GM12878 (cell line): Measurements from ENCODE around the gene ASCC3. TPM values are rescaled to one million over a fixed set of nuclear protein-coding genes. Genes with fewer than 3 reads are reported as not detected.

Experiments used
- ATAC-seq: fragments of 200-7000 bp; cut with Tn5 transposase; 3 replicates; pipeline ENCODE4 v1.9.1; 2020; ENCODE audit warnings: mild to moderate bottlenecking, moderate library complexity
- BruUV-seq: library from RNA; stranded (reverse); fragments of 400-500 nt; replicated peaks from 2 replicates; lab custom pipeline; 2021; lab: Mats Ljungman, UMichigan
- CTCF ChIA-PET: fragments of 300-600 bp; sonication (Branson Sonifier 250); formaldehyde crosslinking; extraction: SDS; loops from one replicate; lab custom pipeline; 2021; ENCODE audit warnings: inconsistent platforms; lab: Yijun Ruan, JAX
- POLR2A ChIA-PET: fragments of 350-600 bp; formaldehyde crosslinking; extraction: SDS; loops from one replicate; lab custom pipeline; 2021; ENCODE audit warnings: inconsistent platforms; lab: Charles Lee
- RAD21 ChIA-PET: fragments of 300-600 bp; sonication (Branson Sonifier 250); formaldehyde crosslinking; loops from one replicate; lab custom pipeline; 2023; ENCODE audit warnings: antibody characterized with exemption; ENCODE audit not compliant: unreplicated experiment; lab: Charles Lee
- SMC1A ChIA-PET: fragments of 300-600 bp; sonication (Branson Sonifier 250); formaldehyde crosslinking; loops from one replicate; lab custom pipeline; 2023; ENCODE audit not compliant: unreplicated experiment, uncharacterized antibody; lab: Charles Lee
- DNase-seq: peaks from one replicate; pipeline ENCODE4 v3.0.0-alpha.2; 2011; ENCODE audit warnings: low read depth, low spot score
- FAIRE-seq: peaks from 3 replicates; lab custom pipeline; 2011; peaks lifted over from hg19 to GRCh38; lab: Jason Lieb, UNC
- H2AFZ ChIP-seq: 2 replicates; pipeline ENCODE4 v1.6.0; 2011; ENCODE audit warnings: low read depth, low read length, control low read depth; ENCODE audit not compliant: control insufficient read depth
- H3K27ac ChIP-seq: 2 replicates; pipeline ENCODE4 v1.5.1; 2011; ENCODE audit warnings: control low read depth; ENCODE audit not compliant: control insufficient read depth, insufficient read depth
- H3K27me3 ChIP-seq, 2 experiments: replicated peaks in 1 of 2; 2 replicates each; pipeline versions ENCODE4 v1.6.0 to v1.6.1; 2011; ENCODE audit warnings: low read length in 1 of 2; ENCODE audit not compliant: control insufficient read depth in 2 of 2, insufficient read depth in 2 of 2
- H3K36me3 ChIP-seq, 2 experiments: 2 replicates each; pipeline ENCODE4 v1.5.1; 2011; ENCODE audit warnings: low read length in 1 of 2; ENCODE audit not compliant: control insufficient read depth in 2 of 2, insufficient read depth in 2 of 2
- H3K4me1 ChIP-seq: 2 replicates; pipeline ENCODE4 v1.6.1; 2011; ENCODE audit warnings: mild to moderate bottlenecking, low read length, moderate library complexity, mixed read lengths; ENCODE audit not compliant: control insufficient read depth, insufficient read depth
- H3K4me2 ChIP-seq: 2 replicates; pipeline ENCODE4 v1.6.0; 2011; ENCODE audit warnings: control low read depth; ENCODE audit not compliant: control insufficient read depth, insufficient read depth
- H3K4me3 ChIP-seq: fragments of 200-600 bp; sonication (generic); 2 replicates; pipeline ENCODE4 v1.5.1; 2016
- H3K79me2 ChIP-seq: 2 replicates; pipeline ENCODE4 v1.6.0; 2011; ENCODE audit warnings: low read length; ENCODE audit not compliant: control insufficient read depth, insufficient read depth
- H3K9ac ChIP-seq: 2 replicates; pipeline ENCODE4 v1.8.0; 2011; ENCODE audit warnings: low read length, control low read depth, mixed read lengths; ENCODE audit not compliant: control insufficient read depth, insufficient read depth
- H3K9me3 ChIP-seq: replicated peaks from 3 replicates; pipeline ENCODE4 v1.5.1; 2011; ENCODE audit warnings: mild to moderate bottlenecking, low read length; ENCODE audit not compliant: control insufficient read depth, insufficient read depth
- H4K20me1 ChIP-seq: 2 replicates; pipeline ENCODE4 v1.6.0; 2011; ENCODE audit not compliant: control insufficient read depth, insufficient read depth
- BMI1 ChIP-seq: fragments of 450-650 bp; IDR thresholded peaks from 2 replicates; pipeline ENCODE4 v1.6.1; 2016; ENCODE audit warnings: mild to moderate bottlenecking, moderate library complexity, borderline replicate concordance
- HDAC6 ChIP-seq: fragments of 200-600 bp; sonication (generic); IDR thresholded peaks from one replicate; pipeline ENCODE4 v1.8.0; 2017; ENCODE audit warnings: antibody characterized with exemption; ENCODE audit not compliant: unreplicated experiment
- KLF5 ChIP-seq: fragments of 450-650 bp; IDR thresholded peaks from 2 replicates; pipeline ENCODE4 v1.6.1; 2014; ENCODE audit warnings: mild to moderate bottlenecking; ENCODE audit not compliant: partially characterized antibody
- MYB ChIP-seq: fragments of 150-350 bp; IDR thresholded peaks from 2 replicates; pipeline ENCODE4 v1.6.1; 2014; ENCODE audit warnings: mild to moderate bottlenecking, low read depth, low read length, borderline replicate concordance
- NR2C1 ChIP-seq: fragments of 450-650 bp; IDR thresholded peaks from 2 replicates; pipeline ENCODE4 v1.6.1; 2017; ENCODE audit warnings: antibody characterized with exemption, mild to moderate bottlenecking, moderate library complexity
- POU2F2 ChIP-seq: IDR thresholded peaks from 3 replicates; pipeline ENCODE4 v1.6.1; 2011; ENCODE audit warnings: low read depth, mild to moderate bottlenecking, low read length, borderline replicate concordance
- SREBF2 ChIP-seq: IDR thresholded peaks from 2 replicates; pipeline ENCODE4 v1.6.1; 2012; ENCODE audit warnings: mild to moderate bottlenecking, low read length
- USF2 ChIP-seq: IDR thresholded peaks from 2 replicates; pipeline ENCODE4 v1.6.1; 2011; ENCODE audit warnings: low read depth, low read length, improper control_type of control experiment, borderline replicate concordance
- ZNF207 ChIP-seq: fragments of 450-650 bp; IDR thresholded peaks from 2 replicates; pipeline ENCODE4 v1.6.1; 2014; ENCODE audit warnings: antibody characterized with exemption, mild to moderate bottlenecking, borderline replicate concordance
- ZNF622 ChIP-seq: fragments of 450-650 bp; IDR thresholded peaks from 2 replicates; pipeline ENCODE4 v1.6.1; 2017; ENCODE audit warnings: mild to moderate bottlenecking, inconsistent platforms
- WGBS: methylation state at CpG from one replicate; pipeline ENCODE4 v1.1.6; 2016; ENCODE audit warnings: low lambda C conversion rate; ENCODE audit not compliant: insufficient replicate concordance, insufficient coverage; ENCODE audit errors: missing lambda C conversion rate; 5-methylcytosine and 5-hydroxymethylcytosine counted together
- in situ Hi-C: fragments of 300-500 bp; cut with MboI; formaldehyde crosslinking; loops from 9 replicates; pipeline ENCODE4 v1.14.3; 2018; ENCODE audit warnings: mixed read lengths
- intact Hi-C: fragments of 100-400 bp; cut with micrococcal nuclease; formaldehyde crosslinking; loops from one replicate; pipeline ENCODE4 v1.14.2; 2022; ENCODE audit not compliant: unreplicated experiment
- polyA plus RNA-seq, 11 experiments: library from polyadenylated mRNA; depleted of rRNA in 4 of 11; unstranded in 6 of 11; stranded (reverse) in 5 of 11; fragments of >200 nt; fragmentation: Nextera tagmentation in 4 of 11; fragmentation: Illumina TruSeq in 1 of 11; extraction: Ambion mirVana in 4 of 11; extraction: Trizol in 1 of 11; gene quantifications; 1 replicate in 1 of 11; 2 replicates in 10 of 11; pipeline versions ENCODE4 v1.2.1 to v1.2.3, GENCODE V29; 2011 to 2016; ENCODE audit warnings: inconsistent platforms in 2 of 11, missing spikeins in 2 of 11, low read depth in 1 of 11
- total RNA-seq, 4 experiments: library from RNA; depleted of rRNA in 3 of 4; stranded (reverse); fragments of >200 nt in 3 of 4; fragmentation: Illumina TruSeq in 1 of 4; extraction: Trizol in 1 of 4; gene quantifications; 2 replicates each; pipeline versions ENCODE4 v1.2.1 to v1.2.3, GENCODE V29; 2013 to 2021

ASCC3 gene
- total and polyA plus RNA-seq, 10 of the 15 experiments (the other 5 are each of a cell fraction or from before 2014, with no cell fraction given) = 19.9 to 76.2 (median 55.9) TPM

DNA sequence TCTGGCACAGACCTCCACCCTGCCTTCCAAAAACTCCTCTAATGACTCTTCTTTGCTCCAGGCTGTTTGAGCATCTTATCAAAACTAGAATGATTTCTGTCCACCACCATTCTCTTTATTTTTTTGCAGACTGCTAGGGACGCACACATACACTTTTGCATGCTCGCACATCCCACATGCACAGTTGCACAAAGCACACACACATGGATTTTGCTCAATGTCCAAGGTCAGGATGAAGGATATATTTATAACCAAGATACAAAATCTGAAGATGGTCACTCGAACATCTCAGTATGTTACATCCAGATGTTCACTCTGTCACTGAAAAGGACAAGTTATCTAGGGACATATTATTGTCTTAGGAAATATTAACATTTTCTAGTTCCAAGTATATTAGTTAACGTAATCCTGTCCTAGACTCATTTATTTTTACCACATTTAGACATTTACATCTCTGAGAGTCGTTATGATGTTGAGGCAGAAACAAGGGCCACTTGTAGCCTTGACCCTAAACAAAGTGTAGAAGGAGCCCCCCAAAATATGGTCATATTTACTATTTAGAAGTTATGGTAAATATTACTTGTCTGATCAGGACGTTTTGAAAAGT, 413.0 kb downstream of the ASCC3 start:
- H3K9me3 ChIP-seq = peaks cover 4% of the 10 kb centered on the region; the same call in 1 of the 3 replicates
- TF ChIP-seq ZNF622 (no peak), KLF5 (no peak), BMI1 (no peak), USF2 (no peak), SREBF2 (no peak), HDAC6 (no peak), MYB (no peak), ZNF207 (no peak), POU2F2 (no peak), NR2C1 (no peak)
- in situ Hi-C loops = no loop called here
- no peak overlapping the region for H3K9ac ChIP-seq
- H3K79me2 ChIP-seq = no peaks in the 10 kb centered on the region
- DNase-seq (no peak), FAIRE-seq (no peak), ATAC-seq (no peak)
- H3K4me2 ChIP-seq = no peak overlapping the region
- no TSS peak for BruUV-seq
- ChIA-PET CTCF (no interaction called here), POLR2A (no interaction called here), SMC1A (no interaction called here), RAD21 (no interaction called here)
- peaks cover 7% of the 10 kb centered on the region for H3K4me1 ChIP-seq
- H3K36me3 ChIP-seq = no peaks in the 10 kb centered on the region
- H4K20me1 ChIP-seq = no peaks in the 10 kb centered on the region
- no peak overlapping the region for H2AFZ ChIP-seq
- no peak overlapping the region for H3K4me3 ChIP-seq
- intact Hi-C loops = no loop called here
- no peak overlapping the region for H3K27ac ChIP-seq
- WGBS = 25% methylated on average over 6 of the region's 6 CpGs
- H3K27me3 ChIP-seq = peaks cover 26 to 34% of the 10 kb centered on the region in 2 experiments
